HG02642 (cell line): Measurements from ENCODE around the gene KPRP.

ENCODE experiments used
- ATAC-seq: cut with Tn5 transposase; IDR thresholded peaks from one replicate; pipeline ENCODE4 v1.9.1; 2021; ENCODE audit warnings: mild to moderate bottlenecking; ENCODE audit not compliant: unreplicated experiment, poor library complexity

The KPRP gene

DNA sequence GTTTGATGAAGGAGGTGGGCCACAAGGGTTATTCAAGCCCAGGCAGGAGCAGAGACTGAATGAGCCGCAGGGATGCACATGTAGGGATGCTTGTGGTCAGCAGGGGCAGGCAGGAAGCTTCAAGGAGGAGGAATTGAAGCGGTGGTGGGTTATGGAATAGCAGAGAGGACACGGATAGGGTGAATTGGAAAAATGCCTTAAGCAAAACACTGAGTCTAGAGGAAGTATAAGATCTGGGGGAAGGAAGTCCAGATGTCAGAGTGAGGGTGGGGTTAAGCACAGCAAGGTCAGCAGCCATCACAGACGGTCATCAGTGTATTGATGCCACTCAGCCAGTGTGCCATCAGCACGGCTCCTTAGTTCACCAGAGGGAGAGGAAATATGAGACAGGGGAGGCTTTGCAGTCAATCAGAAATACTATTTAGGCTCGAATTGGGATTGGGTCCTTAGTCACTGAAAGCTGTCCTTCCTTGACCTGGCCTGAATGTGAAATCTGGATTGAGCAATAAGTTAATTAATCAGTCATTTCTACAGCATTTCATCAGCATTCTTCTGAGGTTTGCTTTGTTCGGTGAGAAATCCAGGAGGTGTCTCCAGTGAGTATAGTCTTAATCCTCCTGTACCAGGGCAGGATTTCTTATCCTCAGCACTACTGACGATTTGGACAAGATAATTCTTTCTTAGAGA, 11.2 kb downstream of the KPRP start:
- ATAC-seq = no peak

DNA sequence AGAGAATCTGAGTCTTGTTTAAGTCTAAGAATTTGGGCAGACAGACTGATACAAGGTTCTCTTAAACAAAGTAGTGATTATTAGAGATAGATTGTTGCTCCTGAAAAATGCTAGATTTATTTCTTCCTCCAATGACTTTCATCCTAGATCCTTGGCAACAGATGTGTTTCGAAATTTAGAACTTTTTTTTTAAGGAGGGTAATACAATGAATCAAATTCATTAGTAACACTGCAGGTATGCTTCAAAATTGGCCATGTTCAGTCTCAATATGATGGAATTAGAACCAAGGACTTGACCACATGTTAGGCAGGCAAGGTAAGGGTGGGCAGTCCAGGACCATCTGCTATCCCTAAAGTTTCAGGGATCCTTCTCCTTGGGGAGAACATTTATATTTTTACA, 12.6 kb downstream of the KPRP start:
- ATAC-seq = no peak

DNA sequence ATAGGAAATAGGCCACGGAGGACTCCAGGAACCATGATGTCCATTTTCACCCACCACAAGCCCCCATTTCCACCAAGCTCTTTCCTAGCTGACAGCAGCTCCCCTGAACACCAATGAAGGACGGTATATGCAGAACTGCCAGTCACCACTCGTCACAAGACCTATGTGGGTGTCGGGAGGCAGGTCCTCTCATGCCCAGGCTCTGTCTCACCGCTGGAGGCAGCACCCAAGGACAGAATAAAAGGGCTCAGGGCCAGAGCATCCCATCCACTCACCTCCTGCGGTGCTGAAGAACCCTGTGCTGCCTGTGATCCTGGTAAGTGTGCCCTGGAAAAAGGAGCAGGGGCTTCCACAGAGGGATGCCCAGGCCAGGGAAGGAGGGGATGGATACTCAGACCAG, 17.1 kb downstream of the KPRP start, which contains the start of gene LCE1F:
LCE1F (plus strand) TSS at position 266 of the 400 bp plus-strand sequence. CDS start 1,232 bp downstream, outside the sequence.
- no peak for ATAC-seq

DNA sequence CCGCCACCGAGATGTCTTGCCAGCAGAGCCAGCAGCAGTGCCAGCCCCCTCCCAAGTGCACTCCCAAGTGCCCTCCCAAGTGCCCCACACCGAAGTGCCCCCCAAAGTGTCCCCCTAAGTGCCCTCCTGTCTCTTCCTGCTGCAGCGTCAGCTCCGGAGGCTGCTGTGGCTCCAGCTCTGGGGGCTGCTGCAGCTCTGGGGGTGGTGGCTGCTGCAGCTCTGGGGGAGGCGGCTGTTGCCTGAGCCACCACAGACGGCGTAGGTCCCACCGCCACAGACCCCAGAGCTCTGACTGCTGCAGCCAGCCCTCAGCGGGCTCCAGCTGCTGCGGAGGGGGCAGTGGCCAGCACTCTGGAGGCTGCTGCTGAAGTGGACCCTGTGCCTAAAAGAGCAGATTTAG, 18.5 kb downstream of the KPRP start:
- ATAC-seq = no peak

DNA sequence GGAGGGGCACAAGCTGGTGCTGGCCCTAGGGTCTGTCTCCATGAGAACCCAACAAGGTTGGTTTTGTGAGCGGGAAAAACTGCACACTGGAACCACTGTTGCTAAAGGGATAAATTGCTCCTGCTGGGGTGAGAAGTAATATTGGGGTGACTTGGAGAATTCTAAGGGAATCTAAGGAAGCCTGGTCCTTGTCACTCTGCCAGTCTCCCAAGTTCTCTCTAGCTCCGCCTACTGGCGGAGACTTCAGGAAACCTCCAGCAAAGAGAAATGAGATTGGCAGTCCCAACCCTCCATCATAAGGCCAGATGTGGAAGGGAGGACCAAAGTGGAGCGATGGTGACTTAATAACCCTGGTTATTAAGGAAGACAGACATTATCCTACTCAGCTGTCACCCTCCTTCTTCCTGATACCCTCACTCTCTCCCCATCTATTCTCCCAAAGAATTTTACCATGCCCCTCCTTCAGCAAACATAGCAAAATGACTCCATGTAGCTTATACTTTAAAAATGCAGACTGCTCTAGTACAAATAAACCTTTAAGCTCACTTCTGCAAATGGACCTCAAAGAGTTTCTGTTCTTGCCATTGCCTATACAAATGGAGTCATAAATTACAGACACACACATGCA, 19.8 kb downstream of the KPRP start:
- ATAC-seq = no peak

DNA sequence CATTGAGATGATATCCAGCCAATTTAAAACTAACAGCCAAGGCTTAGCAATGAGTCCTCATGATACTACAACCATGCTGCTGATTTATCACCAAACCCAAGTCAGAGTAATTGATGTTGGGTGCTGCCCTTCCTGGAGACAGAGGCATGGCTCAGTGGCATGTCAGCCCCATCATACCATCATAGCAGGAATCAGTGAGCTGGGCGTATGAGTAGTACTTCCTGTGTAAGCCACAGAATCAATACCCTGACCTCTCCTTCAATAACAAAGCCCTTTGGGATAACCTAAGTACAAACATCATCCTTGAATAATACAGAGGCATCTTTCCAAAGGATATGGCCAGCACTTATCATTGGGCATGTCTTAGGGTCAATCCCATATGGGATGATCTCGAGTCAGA, 25.3 kb downstream of the KPRP start:
- ATAC-seq = no peak

DNA sequence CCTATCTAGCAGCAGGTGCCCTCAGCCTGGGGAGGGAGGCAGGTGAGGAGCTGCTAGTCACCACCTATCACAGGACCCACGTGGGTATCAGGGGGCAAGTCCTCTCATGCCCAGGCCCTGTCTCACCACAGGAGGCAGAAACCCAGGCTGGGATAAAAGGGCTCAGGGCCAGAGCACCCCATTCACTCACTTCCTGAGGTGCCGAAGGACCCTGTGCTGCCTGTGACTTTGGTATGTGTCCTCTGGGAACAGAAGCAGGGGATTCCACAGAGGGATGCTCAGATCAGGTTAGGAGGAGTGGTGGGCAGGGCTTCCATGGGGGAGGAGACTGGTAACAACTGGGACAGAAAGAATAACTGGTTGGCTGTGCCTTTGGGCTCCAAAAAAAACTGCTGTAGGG, 28.3 kb downstream of the KPRP start, which contains the start of gene LCE1E:
LCE1E (plus strand) TSS at position 181 of the 400 bp plus-strand sequence. CDS start 1,043 bp downstream, outside the sequence.
- no peak for ATAC-seq

DNA sequence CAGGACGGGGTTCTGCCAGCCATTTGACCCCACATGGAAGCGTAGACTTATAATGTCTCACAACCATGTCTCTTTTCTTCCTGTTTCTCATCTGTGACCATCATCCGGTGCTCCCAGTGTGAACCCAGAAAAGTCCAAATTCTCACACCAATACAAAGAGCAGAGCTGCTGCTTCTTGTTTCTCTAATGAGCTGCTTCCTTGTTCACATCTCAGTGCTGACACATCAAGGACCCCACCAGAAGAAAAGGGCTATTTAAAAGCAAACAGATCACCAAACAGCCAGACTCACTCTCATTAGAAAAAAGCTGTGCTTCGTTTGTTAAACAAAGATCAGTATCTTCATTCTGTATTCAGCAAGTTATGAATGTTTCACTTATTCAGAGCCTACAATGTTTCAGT, 37.9 kb downstream of the KPRP start:
- no peak for ATAC-seq

DNA sequence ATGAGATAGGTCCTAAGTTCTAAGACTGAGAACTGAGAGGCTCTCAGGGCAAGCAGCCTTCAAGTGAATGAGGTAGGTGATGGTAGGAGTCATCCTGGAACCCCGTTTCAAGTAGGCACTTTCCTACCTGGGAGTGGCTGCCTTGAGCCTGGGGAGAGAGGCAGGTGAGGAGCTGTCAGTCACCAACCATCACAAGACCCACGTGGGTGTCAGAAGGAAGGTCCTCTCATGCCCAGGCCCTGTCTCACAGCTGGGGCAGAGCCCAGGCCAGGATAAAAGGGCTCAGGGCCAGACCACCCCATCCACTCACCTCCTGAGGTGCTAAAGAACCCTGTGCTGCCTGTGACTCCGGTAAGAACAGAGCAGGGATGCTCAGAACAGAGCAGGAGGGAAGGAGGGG, 38.6 kb downstream of the KPRP start, which contains the start of gene LCE1D:
LCE1D (plus strand) TSS at position 301 of the 400 bp plus-strand sequence. CDS start 1,074 bp downstream, outside the sequence.
- ATAC-seq = no peak

DNA sequence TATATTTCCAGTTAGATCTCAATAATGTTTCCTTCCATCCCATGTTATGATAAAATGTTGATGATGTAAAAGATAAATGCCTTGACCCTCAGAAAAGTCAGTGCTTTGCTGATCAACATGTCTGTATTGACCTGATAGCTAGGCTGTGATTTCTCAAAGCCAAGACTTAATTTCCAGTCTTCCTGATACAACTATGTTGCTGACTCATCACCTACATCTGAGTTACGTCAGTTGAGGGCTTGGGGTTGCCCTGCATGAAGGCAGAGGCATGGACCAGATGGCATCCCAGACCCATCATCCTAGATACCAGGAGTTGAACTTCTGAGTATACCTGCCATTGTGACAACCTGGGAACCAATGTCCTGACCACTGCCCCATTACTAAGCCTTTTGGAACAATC, 43.5 kb downstream of the KPRP start:
- no peak for ATAC-seq

DNA sequence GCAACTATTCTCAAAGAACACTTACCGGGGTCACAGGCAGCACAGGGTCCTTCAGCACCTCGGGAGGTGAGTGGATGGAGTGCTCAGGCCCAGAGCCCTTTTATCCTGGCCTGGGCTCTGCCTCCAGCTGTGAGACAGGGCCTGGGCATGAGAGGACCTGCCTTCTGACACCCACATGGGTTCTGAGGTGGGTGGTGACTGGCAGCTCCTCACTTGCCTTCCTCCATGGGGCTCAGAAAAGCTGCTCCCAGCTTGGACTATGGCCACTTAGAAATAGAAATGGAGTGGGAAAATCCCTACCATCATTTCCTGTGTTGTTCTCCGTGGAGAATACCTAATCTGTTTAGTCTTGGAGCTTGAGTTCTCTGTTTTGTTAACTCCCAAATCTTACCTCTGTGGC, 48.8 kb downstream of the KPRP start, which contains the start of gene LCE1C:
LCE1C (minus strand) TSS at position 76 of the 400 bp plus-strand sequence. CDS start 1,173 bp downstream, outside the sequence.
- ATAC-seq = no peak

DNA sequence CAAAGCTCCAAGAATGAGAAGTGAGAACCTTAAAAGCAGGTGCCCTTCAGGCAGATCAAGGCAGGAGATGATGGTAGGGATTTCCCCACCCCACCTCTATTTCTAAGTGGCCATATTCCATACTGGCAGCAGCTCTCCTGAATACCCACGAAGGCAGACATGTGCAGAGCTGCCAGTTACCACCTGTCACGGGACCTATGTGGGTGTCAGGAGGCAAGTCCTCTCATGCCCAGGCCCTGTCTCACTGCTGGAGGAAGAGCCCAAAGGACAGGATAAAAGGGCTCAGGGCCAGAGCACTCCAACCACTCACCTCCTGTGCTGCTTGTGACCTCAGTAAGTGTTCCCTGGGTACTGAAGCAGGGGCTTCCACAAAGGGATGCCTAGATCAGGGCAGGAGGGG, 53.2 kb downstream of the KPRP start:
- no peak for ATAC-seq
